Activated CD8-positive, alpha-beta memory T cell treated with anti-CD3 and anti-CD28 coated beads, Interleukin-2, amount 50 U/mL, for 24 hours (primary cell): Measurements from ENCODE around the gene RTN1.

Experiments used
- DNase-seq: peaks from one replicate; pipeline ENCODE4 v3.0.0-alpha.2; 2020; ENCODE audit errors: extremely low read depth

The RTN1 gene, protein sequence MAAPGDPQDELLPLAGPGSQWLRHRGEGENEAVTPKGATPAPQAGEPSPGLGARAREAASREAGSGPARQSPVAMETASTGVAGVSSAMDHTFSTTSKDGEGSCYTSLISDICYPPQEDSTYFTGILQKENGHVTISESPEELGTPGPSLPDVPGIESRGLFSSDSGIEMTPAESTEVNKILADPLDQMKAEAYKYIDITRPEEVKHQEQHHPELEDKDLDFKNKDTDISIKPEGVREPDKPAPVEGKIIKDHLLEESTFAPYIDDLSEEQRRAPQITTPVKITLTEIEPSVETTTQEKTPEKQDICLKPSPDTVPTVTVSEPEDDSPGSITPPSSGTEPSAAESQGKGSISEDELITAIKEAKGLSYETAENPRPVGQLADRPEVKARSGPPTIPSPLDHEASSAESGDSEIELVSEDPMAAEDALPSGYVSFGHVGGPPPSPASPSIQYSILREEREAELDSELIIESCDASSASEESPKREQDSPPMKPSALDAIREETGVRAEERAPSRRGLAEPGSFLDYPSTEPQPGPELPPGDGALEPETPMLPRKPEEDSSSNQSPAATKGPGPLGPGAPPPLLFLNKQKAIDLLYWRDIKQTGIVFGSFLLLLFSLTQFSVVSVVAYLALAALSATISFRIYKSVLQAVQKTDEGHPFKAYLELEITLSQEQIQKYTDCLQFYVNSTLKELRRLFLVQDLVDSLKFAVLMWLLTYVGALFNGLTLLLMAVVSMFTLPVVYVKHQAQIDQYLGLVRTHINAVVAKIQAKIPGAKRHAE

DNA sequence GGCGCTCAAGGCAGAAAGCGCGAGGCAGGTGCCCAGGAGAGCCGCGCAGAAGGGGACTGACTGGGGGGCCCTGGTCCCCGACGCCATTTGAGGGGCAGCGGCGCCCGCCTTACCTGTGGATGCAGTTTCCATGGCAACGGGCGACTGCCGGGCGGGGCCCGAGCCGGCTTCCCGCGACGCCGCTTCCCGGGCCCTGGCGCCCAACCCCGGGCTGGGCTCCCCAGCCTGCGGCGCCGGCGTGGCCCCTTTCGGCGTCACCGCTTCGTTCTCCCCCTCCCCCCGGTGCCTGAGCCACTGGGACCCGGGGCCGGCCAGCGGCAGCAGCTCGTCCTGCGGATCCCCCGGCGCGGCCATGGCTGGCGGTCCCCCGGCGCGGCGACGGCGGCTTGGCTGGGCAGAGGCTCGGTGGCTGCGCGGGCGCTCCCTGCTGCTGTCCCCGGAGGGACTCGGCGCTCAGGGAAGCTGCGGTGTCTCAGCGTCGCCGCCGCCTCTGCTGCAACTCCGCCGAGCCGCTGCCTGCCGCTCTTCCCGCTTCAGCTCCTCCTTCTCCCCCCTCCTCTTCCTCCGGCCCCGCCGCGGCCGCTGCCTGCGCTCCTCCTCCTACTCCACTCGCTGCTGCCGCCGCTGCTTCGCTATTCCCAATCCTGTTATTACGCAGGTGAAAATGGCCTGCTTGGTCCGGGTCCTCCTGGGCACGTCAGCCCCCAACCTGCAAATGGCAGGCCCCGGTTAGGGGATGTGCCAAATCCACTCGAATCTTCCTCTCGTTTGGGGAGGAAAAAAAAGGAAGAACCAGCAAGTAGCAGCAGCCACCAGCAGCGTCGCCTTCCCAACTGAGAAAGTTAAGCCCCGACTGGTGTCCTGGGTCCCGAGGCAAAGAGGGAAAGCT, at the start of gene RTN1:
TSS of gene RTN1 (minus strand) at position 500 of the 889 bp plus-strand sequence. CDS start at position 354, 146 bp downstream.
- DNase-seq: no peak

DNA sequence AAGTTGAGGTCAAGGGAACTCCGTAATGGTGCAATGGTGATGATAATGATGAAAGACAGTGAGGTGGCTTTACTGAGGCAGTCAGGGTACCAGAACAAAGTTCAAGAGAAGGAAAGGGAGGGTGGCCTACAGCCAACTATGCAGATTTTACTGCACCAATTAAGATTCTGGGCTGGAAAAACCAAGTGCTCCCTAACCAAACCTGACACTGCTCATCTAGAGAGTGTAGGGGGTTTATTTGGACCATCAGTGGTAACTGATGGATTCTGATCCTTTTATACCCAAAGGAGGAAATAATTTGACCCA, 49.8 kb upstream of the RTN1 start:
- no peak for DNase-seq

- no peak for DNase-seq
Observed at GRCh38 chr14:59919570-59920377, 49.2 kb upstream of the RTN1 start, which contains the start of gene LRRC9. TSS of gene LRRC9 (plus strand) at chr14:59920144.

GRCh38 chr14:59918824-59919569, 48.4 kb upstream of the RTN1 start:
- no peak for DNase-seq

DNA sequence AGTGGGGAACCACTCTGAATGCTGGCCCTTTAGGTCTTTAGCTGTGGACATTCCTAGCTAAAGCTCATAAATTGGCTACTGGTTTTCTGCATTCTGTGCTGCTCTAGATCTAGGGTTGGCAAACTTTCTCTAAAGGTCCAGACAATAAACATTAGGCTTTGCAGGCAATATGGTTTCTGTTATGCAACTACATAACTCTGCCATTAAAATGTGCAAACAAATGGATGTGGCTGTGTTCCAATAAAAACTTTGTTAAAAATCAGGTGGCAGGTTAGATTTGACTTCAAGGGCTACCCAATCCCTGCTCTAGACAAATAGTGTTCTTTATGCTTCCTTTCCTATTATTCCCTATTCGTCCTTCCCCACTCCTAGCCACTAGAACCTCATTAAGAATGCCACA, 42.6 kb upstream of the RTN1 start:
- DNase-seq: no peak

DNA sequence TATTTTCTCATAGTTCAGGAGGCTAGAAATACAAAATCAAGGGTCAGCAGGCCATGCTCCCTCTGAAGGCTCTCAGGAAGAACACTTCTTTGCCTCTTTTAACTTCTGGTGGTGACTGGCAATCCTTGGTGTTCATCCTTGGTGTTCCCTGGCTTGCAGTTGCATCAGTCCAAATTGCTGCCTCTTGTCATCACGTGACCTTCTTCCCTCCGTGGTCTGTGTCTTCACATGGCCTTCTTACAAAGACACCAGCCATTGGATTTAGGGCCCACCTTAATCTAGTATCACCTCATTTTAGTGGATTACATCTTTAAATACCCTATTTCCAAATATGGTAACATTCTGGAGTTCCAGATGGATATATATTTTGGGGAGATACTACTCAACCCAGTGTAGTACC, 41.9 kb upstream of the RTN1 start:
- no peak for DNase-seq

DNA sequence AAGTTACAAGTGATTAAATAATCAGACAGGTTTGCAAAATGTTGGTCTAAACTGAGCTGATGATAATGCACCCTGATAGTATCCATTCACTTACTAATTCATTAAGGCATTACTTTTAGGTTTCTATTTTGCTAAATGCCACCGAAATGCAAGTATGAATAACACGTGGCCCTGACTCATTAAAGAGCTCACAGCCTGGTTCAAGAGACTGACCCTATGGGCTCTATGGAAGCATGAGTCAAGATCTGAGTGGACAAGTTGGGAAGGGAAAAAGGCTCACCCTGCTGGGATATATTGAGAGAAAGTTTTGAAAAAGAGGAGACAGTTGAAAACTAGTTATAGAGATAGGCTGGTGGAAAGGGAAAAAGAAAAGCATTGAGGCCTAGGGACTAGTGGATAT, 34.6 kb upstream of the RTN1 start:
- no peak for DNase-seq

DNA sequence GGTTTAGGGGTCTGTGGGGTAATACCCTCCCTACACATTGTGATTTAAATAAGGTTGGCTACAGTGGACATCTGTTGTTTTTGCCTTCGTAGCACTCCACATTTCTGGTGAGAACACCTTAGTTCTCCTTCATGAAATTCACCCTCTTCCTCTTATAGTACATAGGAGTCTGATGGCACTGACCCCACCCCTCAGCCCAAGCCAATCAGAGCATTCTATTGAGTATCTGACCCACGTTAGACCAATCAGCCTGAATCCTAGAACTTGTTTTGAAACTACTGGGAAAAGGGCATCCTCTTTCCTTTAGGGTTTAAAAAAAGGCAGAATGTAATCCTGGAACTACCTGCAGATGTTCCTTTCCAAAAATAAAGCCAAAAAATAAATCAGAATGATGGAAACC, 33.6 kb upstream of the RTN1 start:
- DNase-seq: no peak

DNA sequence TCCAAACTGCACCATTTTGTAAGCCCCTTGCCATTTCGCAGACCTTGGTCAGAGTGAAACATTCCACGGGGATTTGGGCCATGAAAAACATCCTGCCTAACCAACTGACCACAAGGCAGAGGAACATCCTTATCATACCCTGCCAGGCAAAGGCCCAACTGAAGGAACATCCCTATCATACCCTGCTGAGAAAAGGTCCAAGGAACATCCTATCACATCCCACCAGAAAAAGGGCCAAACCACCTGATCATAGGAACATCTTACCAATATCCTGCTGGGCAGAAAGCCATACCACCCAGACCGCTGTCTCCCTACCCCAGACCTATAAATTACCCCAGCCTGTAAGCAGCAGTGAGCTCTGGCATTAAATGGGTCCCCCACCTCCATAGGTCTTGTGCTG, 30.0 kb upstream of the RTN1 start:
- DNase-seq: no peak

DNA sequence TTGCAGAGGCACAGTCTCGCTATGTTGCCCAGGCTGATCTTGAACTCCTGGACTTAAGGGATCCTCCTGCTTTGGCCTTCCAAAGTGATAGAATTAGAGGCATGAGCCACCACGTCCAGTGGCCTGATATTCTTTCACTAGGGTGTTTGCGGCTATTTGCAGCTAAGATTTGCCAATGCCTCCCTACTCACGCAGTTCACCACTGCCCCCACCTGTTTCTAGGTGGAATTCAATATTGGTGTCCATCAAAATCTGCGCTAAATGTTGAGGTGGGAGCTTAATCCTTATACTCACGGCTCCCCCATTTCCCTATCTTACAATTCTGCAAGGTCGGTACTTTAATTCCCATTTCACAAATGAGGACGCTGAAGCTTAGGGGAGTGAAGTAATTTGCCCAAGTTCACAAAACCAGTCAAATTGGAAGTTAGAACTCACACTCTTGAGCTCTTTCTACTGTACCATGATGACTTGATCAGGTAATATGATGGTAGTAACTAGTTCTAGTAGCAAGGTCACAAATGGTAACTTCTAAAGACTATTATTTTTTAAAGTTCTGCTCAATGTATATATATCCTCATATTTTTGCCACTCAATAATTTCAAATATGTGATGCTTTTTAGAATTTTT, 27.3 kb upstream of the RTN1 start:
- DNase-seq: no peak

- no peak for DNase-seq
Observed at GRCh38 chr14:59895721-59896120, 25.1 kb upstream of the RTN1 start.

DNA sequence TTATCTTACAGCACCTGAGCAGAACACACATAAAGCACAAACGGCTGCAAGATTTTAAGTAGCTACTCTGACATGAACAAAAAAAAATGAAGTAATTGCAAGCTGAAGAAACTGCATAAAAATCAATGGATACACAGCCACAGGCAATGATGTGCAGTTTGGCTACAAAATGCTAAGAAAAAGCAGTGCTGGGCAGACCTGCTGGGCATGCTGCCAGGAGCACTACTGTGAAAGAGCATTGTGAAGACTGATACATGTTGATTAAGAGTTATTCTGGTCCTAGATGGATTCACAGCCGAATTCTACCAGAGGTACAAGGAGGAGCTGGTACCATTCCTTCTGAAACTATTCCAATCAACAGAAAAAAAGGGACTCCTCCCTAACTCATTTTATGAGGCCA, 20.1 kb upstream of the RTN1 start:
- DNase-seq: no peak

- DNase-seq: no peak
Observed at GRCh38 chr14:59882957-59883356, 12.4 kb upstream of the RTN1 start.

GRCh38 chr14:59871166-59871495, 555 bp upstream of the RTN1 start:
- no peak for DNase-seq

DNA sequence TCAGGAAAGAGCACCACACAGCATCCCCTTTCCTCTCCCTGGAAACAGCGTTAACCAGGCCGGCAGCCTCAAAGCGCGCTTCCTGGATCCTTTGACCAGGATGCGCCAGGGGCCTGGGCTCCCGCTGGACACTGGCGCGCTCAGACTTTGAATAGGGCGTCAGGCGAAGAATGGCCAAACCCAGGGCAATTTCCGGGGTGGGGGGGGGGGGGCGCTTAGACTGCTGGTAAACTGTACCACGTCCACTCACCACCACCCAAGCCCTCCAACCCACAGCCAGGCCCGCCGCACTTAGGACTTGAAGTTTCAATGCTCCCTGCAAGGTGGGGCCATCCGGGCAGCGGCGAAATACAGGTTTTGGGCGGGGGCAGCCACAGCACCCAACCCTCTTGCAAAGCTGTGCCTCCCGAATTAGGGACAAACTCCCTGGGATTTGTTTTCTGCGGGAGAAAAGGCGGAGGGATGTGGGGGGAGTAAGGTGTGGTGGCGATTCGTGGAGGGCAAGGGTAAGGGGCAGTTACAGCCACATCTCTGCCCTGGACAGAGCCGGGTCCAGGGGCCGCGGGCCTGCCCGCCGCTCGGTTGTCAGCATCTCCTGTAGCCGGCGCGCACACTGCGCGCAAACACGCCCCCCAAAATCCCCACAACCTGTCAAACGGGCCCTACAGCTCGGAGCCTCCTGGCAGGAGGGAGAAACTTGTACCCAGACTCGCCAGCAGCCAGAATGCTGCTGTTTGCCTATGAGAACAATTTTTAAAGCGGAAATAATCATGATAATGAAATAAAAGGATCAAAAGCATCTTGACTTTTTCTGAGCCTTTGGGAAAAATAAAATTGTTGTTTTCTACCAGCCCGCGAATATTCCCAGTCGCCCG, 958 bp downstream of the RTN1 start:
- no peak for DNase-seq

DNA sequence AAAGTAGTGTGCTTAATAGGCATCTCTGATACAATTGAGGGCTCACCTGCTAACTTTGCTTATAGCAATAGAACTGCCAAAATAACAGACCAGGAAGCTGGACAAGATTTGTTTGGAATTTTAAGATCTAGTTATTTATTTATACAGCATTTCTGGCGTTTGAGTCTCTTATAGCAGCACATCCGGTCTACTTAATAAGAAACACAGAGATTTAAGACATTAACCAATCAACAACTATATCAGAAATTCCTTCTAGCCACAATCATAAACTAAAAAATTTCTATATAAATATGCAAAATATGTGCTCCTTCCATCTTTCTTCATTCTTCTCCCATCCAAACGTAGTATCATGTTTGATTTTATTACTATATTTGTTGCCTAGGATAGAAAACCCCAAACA, 2.6 kb downstream of the RTN1 start:
- no peak for DNase-seq

- no peak for DNase-seq
Observed at GRCh38 chr14:59863806-59864525, 6.6 kb downstream of the RTN1 start.

- DNase-seq: no peak
Observed at GRCh38 chr14:59857328-59857727, 13.2 kb downstream of the RTN1 start.

- DNase-seq: no peak
Observed at GRCh38 chr14:59852350-59852749, 18.2 kb downstream of the RTN1 start.
